ENCODE data around the gene TPSD1.
"Not testable (repeated sequence)": the region's sequence is repeated elsewhere in the genome, so short reads cannot be mapped to it uniquely, and the experiment has no call there.

GRCh38 chr16:1253701-1254364 lies 2.0 kb upstream of the TPSD1 start:
- not testable (repeated sequence) for TF ChIP-seq YY1 (IDR thresholded peaks at IDR 0.05; ENCODE audit: insufficient read depth, insufficient read length); ZNF274 (IDR thresholded peaks at IDR 0.05; ENCODE audit: low read depth, low read length)
